A549 (cell line): ENCODE results near the gene TNIP3.

ENCODE experiments used
- CHD2 ChIP-seq: fragments of 150-350 bp; IDR thresholded peaks from 2 replicates; pipeline ENCODE4 v1.6.1; 2014; ENCODE audit warnings: low read length; ENCODE audit not compliant: partially characterized antibody
- CTCF ChIP-seq: fragments of >200 bp; sonication (Bioruptor Twin); formaldehyde crosslinking; IDR thresholded peaks from 3 replicates; pipeline ENCODE4 v1.5.1; 2016
- EP300 ChIP-seq, 2 experiments: fragments of >200 bp; sonication (Bioruptor Twin); formaldehyde crosslinking; IDR thresholded peaks; 2 replicates in 1 of 2; 3 replicates in 1 of 2; pipeline ENCODE4 v1.6.1; 2016 to 2017
- POLR2A ChIP-seq: IDR thresholded peaks from 2 replicates; pipeline ENCODE4 v1.6.1; 2012; ENCODE audit warnings: mild to moderate bottlenecking, low read length
- RFX5 ChIP-seq: fragments of 450-650 bp; IDR thresholded peaks from 2 replicates; pipeline ENCODE4 v1.7.1; 2014; ENCODE audit warnings: antibody characterized with exemption, mild to moderate bottlenecking, moderate library complexity

GRCh38 chr4:121118344-121118743 lies 45.8 kb downstream of the TNIP3 start:
- TF ChIP-seq EP300 (IDR thresholded peaks at IDR 0.05) (no peak), CTCF (no peak), CHD2 (no peak), POLR2A (no peak), RFX5 (no peak)
